Epidermal melanocyte (primary cell): ENCODE data around the gene GABBR1.

Experiments
- DNase-seq: peaks from one replicate; pipeline ENCODE4 v3.0.0; 2011; ENCODE audit warnings: low spot score; ENCODE audit not compliant: insufficient read length

GABBR1 gene

GRCh38 chr6:29653452-29654038, 20.6 kb upstream of the GABBR1 start:
- peak; percentile 74 for DNase-seq

GRCh38 chr6:29652198-29652584, 19.2 kb upstream of the GABBR1 start:
- DNase-seq, result no peak

GRCh38 chr6:29651413-29652197, 18.6 kb upstream of the GABBR1 start:
- no peak for DNase-seq

- DNase-seq, result peak; percentile 96
Measured at GRCh38 chr6:29649701-29650673, 17.0 kb upstream of the GABBR1 start.

- no peak for DNase-seq
Measured at GRCh38 chr6:29647927-29648642, 15.1 kb upstream of the GABBR1 start.

- DNase-seq, result no peak
Measured at GRCh38 chr6:29641430-29642148, 8.6 kb upstream of the GABBR1 start.

- DNase-seq, result no peak
Measured at GRCh38 chr6:29637247-29637646, 4.3 kb upstream of the GABBR1 start.

GRCh38 chr6:29633534-29633905, 537 bp upstream of the GABBR1 start:
- no peak for DNase-seq

- no peak for DNase-seq
Measured at GRCh38 chr6:29631860-29632731, 887 bp downstream of the GABBR1 start.

- no peak for DNase-seq
Measured at GRCh38 chr6:29631209-29631810, 1.7 kb downstream of the GABBR1 start.

- DNase-seq, result no peak
Measured at GRCh38 chr6:29630315-29630714, 2.7 kb downstream of the GABBR1 start.

- no peak for DNase-seq
Measured at GRCh38 chr6:29629571-29629970, 3.4 kb downstream of the GABBR1 start.

- peak; percentile 76 for DNase-seq
Measured at GRCh38 chr6:29628419-29629281, 4.3 kb downstream of the GABBR1 start.

- DNase-seq, result peak; percentile 79
Measured at GRCh38 chr6:29627755-29628418, 5.1 kb downstream of the GABBR1 start.

GRCh38 chr6:29626948-29627754, 5.8 kb downstream of the GABBR1 start:
- DNase-seq, result no peak

GRCh38 chr6:29625337-29625930, 7.5 kb downstream of the GABBR1 start:
- DNase-seq, result no peak
